ENCODE data around the gene PGLYRP2. TPM values are rescaled to one million over a fixed set of nuclear protein-coding genes. Genes with fewer than 3 reads are reported as not detected.

Gene PGLYRP2
- total and polyA plus RNA-seq, 9 of the 15 experiments (the other 6 are each of a cell fraction or from before 2014, with no cell fraction given), result not detected

- H4K20me1 ChIP-seq (replicated peaks; ENCODE audit: control insufficient read depth, insufficient read depth, low read length), result no peaks in the 10 kb centered on the region
- POLR2A ChIA-PET, result interaction anchor here (0.5 to 4.0 kb wide), 5 partner anchors 8 to 677 kb away, joined by 3 to 54 read pairs (median 7); partner anchors contain the start of gene AKAP8L
- in situ Hi-C loops (cut with MboI) (no loop called here), intact Hi-C loops (cut with micrococcal nuclease) (loop anchor here (2.0 kb wide), 1 partner anchor 13 kb away; the partner anchor contains the start of gene AKAP8L)
- H3K4me2 ChIP-seq (ENCODE audit: insufficient read depth, low read length), result peak overlapping the region; percentile 76
- peak overlapping the region; percentile 91 for H3K27ac ChIP-seq (ENCODE audit: extremely low read depth, low read depth, low read length)
- H3K9ac ChIP-seq (ENCODE audit: insufficient read depth in 1 of 2, low read depth in 2 of 2, low read length in 2 of 2), result peak overlapping the region; percentile 96 to 99
- H3K9me1 ChIP-seq (ENCODE audit: control insufficient read depth, insufficient read depth, low read length), result peaks cover 5% of the 10 kb centered on the region
- peaks cover 41% of the 10 kb centered on the region; the same call in 2 of the 3 replicates for H3K36me3 ChIP-seq (ENCODE audit: control insufficient read depth, insufficient read depth, low read length)
- DNase-seq (ENCODE audit: extremely low read depth in 1 of 4, low spot score in 3 of 4) (peak in 2 of 4 experiments; percentile 23 to 49), ATAC-seq (peak; percentile 13; the same call in 1 of the 3 replicates), FAIRE-seq (no peak)
- 0% methylated on average over 16 of the region's 44 CpGs for WGBS (ENCODE audit: insufficient coverage, low coverage, missing lambda C conversion rate)
- peak overlapping the region; percentile 99 for H3K4me3 ChIP-seq
- CTCF ChIA-PET (ENCODE audit: low intra/inter-chr PET ratio), result no interaction called here
- peaks cover 44% of the 10 kb centered on the region for H3K79me2 ChIP-seq (ENCODE audit: control insufficient read depth, insufficient read depth, low read length)
- no TSS peak for BruUV-seq (replicated peaks)
- no peaks in the 10 kb centered on the region for H3K9me3 ChIP-seq (replicated peaks; ENCODE audit: control insufficient read depth, insufficient read depth, low read depth, low read length)
- H3K27me3 ChIP-seq (ENCODE audit: control insufficient read depth in 2 of 2, insufficient read depth in 2 of 2, low read length in 2 of 2), result no peaks in the 10 kb centered on the region
- H2AFZ ChIP-seq (ENCODE audit: low read depth, low read length), result 0 out of 2 replicates have a peak overlapping the region, but pooled peaks have one; percentile 51
- H3K4me1 ChIP-seq (replicated peaks in 1 of 2; ENCODE audit: control insufficient read depth in 2 of 2, insufficient read depth in 2 of 2, low read length in 2 of 2), result peaks cover 14 to 53% of the 10 kb centered on the region in 2 experiments
- TF ChIP-seq, protein P1, sequence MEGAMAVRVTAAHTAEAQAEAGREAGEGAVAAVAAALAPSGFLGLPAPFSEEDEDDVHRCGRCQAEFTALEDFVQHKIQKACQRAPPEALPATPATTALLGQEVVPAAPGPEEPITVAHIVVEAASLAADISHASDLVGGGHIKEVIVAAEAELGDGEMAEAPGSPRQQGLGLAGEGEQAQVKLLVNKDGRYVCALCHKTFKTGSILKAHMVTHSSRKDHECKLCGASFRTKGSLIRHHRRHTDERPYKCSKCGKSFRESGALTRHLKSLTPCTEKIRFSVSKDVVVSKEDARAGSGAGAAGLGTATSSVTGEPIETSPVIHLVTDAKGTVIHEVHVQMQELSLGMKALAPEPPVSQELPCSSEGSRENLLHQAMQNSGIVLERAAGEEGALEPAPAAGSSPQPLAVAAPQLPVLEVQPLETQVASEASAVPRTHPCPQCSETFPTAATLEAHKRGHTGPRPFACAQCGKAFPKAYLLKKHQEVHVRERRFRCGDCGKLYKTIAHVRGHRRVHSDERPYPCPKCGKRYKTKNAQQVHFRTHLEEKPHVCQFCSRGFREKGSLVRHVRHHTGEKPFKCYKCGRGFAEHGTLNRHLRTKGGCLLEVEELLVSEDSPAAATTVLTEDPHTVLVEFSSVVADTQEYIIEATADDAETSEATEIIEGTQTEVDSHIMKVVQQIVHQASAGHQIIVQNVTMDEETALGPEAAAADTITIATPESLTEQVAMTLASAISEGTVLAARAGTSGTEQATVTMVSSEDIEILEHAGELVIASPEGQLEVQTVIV (CRISPR knock-in tag; IDR thresholded peaks at IDR 0.05; ENCODE audit: borderline replicate concordance), result no peak
- TF ChIP-seq ZNF146 (CRISPR knock-in tag; IDR thresholded peaks at IDR 0.05; ENCODE audit: unreplicated experiment) (peak; percentile 12), TFE3 (CRISPR knock-in tag; IDR thresholded peaks at IDR 0.05) (no peak), SOX6 (IDR thresholded peaks at IDR 0.05) (no peak), CSDE1 (IDR thresholded peaks at IDR 0.05) (no peak), RBM14 (IDR thresholded peaks at IDR 0.05; ENCODE audit: borderline replicate concordance, insufficient read depth, low read depth, low read length) (0 out of 2 replicates have a peak, but pooled peaks have one; percentile 65), USF1 (CRISPR knock-in tag; IDR thresholded peaks at IDR 0.05) (no peak), HLTF (IDR thresholded peaks at IDR 0.05) (no peak), TGIF2 (CRISPR knock-in tag; IDR thresholded peaks at IDR 0.05) (no peak), ZNF76 (CRISPR knock-in tag; IDR thresholded peaks at IDR 0.05; ENCODE audit: borderline replicate concordance) (no peak), POLR3G (IDR thresholded peaks at IDR 0.05; ENCODE audit: extremely low read depth, insufficient read length, insufficient replicate concordance) (no peak), WHSC1 (IDR thresholded peaks at IDR 0.05; ENCODE audit: low read length) (no peak), NRF1 (conservative IDR thresholded peaks at IDR 0.05 in 1 of 2, IDR thresholded peaks at IDR 0.05 in 1 of 2) (no peak), RBFOX2 (IDR thresholded peaks at IDR 0.05; ENCODE audit: low read depth, low read length) (peak; percentile 55; the same call in 1 of the 2 replicates), HDAC8 (tag; IDR thresholded peaks at IDR 0.05) (no peak), ZNF23 (CRISPR knock-in tag; IDR thresholded peaks at IDR 0.05) (no peak), PRPF4 (IDR thresholded peaks at IDR 0.05; ENCODE audit: insufficient read depth, low read depth, low read length, poor library complexity, severe bottlenecking) (no peak), NONO (IDR thresholded peaks at IDR 0.05; ENCODE audit: low read depth in 2 of 2, low read length in 1 of 2) (no peak), SRSF3 (IDR thresholded peaks at IDR 0.05; ENCODE audit: insufficient read depth, low read length) (no peak)
Observed at GRCh38 chr19:15432018-15432494, 47.2 kb downstream of the PGLYRP2 start.
